Fibroblast of pulmonary artery (primary cell): ENCODE results near the gene MAT2B.

ENCODE experiments used
- DNase-seq: peaks from one replicate; pipeline ENCODE4 v3.0.0-alpha.2; 2010; ENCODE audit warnings: low read depth
- H3K4me3 ChIP-seq: replicated peaks from 2 replicates; pipeline ENCODE4 v1.5.1; 2011; ENCODE audit warnings: low read depth, mild to moderate bottlenecking, control low read depth, low read length, moderate library complexity
- CTCF ChIP-seq: IDR thresholded peaks from 2 replicates; pipeline ENCODE4 v1.5.1; 2011; ENCODE audit warnings: mild to moderate bottlenecking, control low read depth, low read length, inconsistent platforms; ENCODE audit errors: missing control alignments

Gene MAT2B

GRCh38 chr5:163478982-163479271 lies 26.5 kb upstream of the MAT2B start:
- no peak for TF ChIP-seq CTCF
- no peak for DNase-seq
- no peak overlapping the region for H3K4me3 ChIP-seq

GRCh38 chr5:163489055-163489744 lies 16.2 kb upstream of the MAT2B start:
- H3K4me3 ChIP-seq = no peak overlapping the region
- peak; percentile 45 for TF ChIP-seq CTCF
- DNase-seq = peak; percentile 62

DNA sequence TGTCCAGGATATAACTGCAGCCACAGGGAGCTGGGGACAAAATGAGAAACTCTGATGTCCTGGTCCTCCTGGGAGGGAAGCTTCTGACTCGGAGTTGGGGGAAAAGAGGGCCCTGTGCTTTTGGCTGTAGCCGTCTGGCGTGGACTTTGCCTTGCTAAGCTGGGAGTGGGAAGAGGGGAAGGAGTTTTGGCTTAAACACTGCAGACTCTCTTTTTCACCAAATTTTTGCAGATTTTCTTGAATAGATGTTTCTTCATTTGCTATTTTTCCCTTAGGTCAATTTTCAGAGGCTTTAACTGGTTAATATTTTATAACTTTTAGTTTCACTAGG lies 15.7 kb upstream of the MAT2B start:
- no peak overlapping the region for H3K4me3 ChIP-seq
- DNase-seq = no peak
- no peak for TF ChIP-seq CTCF

- no peak overlapping the region for H3K4me3 ChIP-seq
- no peak for TF ChIP-seq CTCF
- peak; percentile 37 for DNase-seq
These were observed 9.1 kb upstream of the MAT2B start for GRCh38 chr5:163496286-163496685.

DNA sequence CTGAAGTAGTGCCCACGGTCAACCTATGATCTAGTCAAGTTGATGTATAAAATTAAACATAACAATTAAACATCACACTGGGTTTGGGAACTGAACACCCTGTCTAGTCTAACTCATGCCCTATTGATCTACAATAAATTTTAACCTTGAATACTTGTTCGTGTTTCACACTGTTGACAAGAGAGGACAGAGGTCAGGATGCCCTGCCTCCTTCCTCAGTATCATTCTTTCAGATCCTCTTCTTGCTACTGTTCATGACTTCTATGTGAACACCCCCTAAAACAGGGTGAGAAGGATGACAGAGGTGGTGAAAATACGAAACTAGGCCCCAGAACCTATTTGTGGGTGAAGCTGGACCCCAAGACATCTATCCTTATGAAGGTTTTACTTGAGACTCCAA lies 8.1 kb upstream of the MAT2B start:
- no peak overlapping the region for H3K4me3 ChIP-seq
- no peak for DNase-seq
- TF ChIP-seq CTCF = no peak

DNA sequence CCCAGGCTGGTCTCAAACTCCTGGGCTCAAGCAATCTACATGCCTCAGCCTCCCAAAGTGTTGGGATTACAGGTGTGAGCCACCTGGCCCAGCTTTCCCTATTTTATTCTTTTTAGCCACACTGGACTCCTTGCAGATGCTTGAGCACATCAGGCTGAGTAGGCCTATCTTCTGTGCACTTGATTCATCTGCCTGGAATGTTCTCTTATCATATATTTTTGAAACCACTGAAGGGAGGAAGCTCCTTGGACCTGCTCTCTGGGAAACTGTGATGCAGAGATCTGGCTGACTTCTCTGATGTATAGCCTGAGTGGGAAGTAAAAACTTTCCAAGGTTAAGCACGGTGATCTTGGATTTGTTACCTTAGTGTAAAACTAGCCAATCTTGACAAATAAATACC lies 6.5 kb upstream of the MAT2B start:
- DNase-seq = peak; percentile 80
- no peak for TF ChIP-seq CTCF
- H3K4me3 ChIP-seq = no peak overlapping the region

- TF ChIP-seq CTCF = no peak
- H3K4me3 ChIP-seq = peak overlapping the region; percentile 84
- DNase-seq = peak; percentile 25
These were observed 2.9 kb upstream of the MAT2B start for GRCh38 chr5:163502521-163502920.
